SK-N-SH treated with all-trans-retinoic acid at 6 μM for 48 hours (cell line): ENCODE data around the gene SELENOW.

Experiments used
- ATAC-seq: fragments of 200-7000 bp; cut with Tn5 transposase; 3 replicates; pipeline ENCODE4 v1.9.1; 2020; ENCODE audit warnings: mild to moderate bottlenecking, moderate library complexity
- BACH2 ChIP-seq: fragments of 250-450 bp; sonication (Bioruptor Pico); IDR thresholded peaks from 2 replicates; pipeline ENCODE4 v1.9.0; 2021; ENCODE audit warnings: mild to moderate bottlenecking, borderline replicate concordance
- CSDC2 ChIP-seq: fragments of 250-450 bp; sonication (Bioruptor Pico); IDR thresholded peaks from 2 replicates; pipeline ENCODE4 v1.5.0; 2020; ENCODE audit warnings: mild to moderate bottlenecking, moderate library complexity
- ESRRG ChIP-seq: fragments of 250-450 bp; sonication (Bioruptor Pico); IDR thresholded peaks from 2 replicates; pipeline ENCODE4 v1.6.1; 2021; ENCODE audit warnings: mild to moderate bottlenecking
- GLIS3 ChIP-seq: fragments of 250-450 bp; sonication (Bioruptor Pico); IDR thresholded peaks from 2 replicates; pipeline ENCODE4 v1.5.0; 2020; ENCODE audit warnings: mild to moderate bottlenecking, moderate library complexity
- OSR1 ChIP-seq: fragments of 250-450 bp; sonication (Bioruptor Pico); IDR thresholded peaks from 2 replicates; pipeline ENCODE4 v1.8.0; 2022; ENCODE audit warnings: moderate library complexity, mild to moderate bottlenecking, inconsistent platforms
- PPARA ChIP-seq: fragments of 250-450 bp; sonication (Bioruptor Pico); IDR thresholded peaks from 2 replicates; pipeline ENCODE4 v1.5.0; 2020; ENCODE audit warnings: mild to moderate bottlenecking, borderline replicate concordance
- RARB ChIP-seq: fragments of 250-450 bp; sonication (Bioruptor Pico); IDR thresholded peaks from 2 replicates; pipeline ENCODE4 v1.8.0; 2021; ENCODE audit warnings: mild to moderate bottlenecking, moderate library complexity
- SNAI2 ChIP-seq: fragments of 250-450 bp; sonication (Bioruptor Pico); IDR thresholded peaks from 2 replicates; pipeline ENCODE4 v1.5.0; 2020; ENCODE audit warnings: mild to moderate bottlenecking, moderate library complexity
- TCF4 ChIP-seq: fragments of 250-450 bp; sonication (Bioruptor Pico); IDR thresholded peaks from 2 replicates; pipeline ENCODE4 v1.8.0; 2021; ENCODE audit warnings: mild to moderate bottlenecking, moderate library complexity, borderline replicate concordance
- TOX ChIP-seq: fragments of 250-450 bp; sonication (Bioruptor Pico); IDR thresholded peaks from 2 replicates; pipeline ENCODE4 v1.8.0; 2021; ENCODE audit warnings: mild to moderate bottlenecking, moderate library complexity, borderline replicate concordance
- TSHZ2 ChIP-seq: fragments of 250-450 bp; sonication (Bioruptor Pico); IDR thresholded peaks from 2 replicates; pipeline ENCODE4 v1.5.0; 2020; ENCODE audit warnings: mild to moderate bottlenecking, moderate library complexity
- ZC3H10 ChIP-seq: fragments of 250-450 bp; sonication (Bioruptor Pico); IDR thresholded peaks from 2 replicates; pipeline ENCODE4 v1.5.1; 2021; ENCODE audit warnings: mild to moderate bottlenecking, moderate library complexity
- ZFP3 ChIP-seq: fragments of 250-450 bp; sonication (Bioruptor Pico); IDR thresholded peaks from 2 replicates; pipeline ENCODE4 v1.5.0; 2020; ENCODE audit warnings: mild to moderate bottlenecking, moderate library complexity
- ZFP30 ChIP-seq: fragments of 450-650 bp; formaldehyde crosslinking; IDR thresholded peaks from 2 replicates; pipeline ENCODE4 v1.5.0; 2022; ENCODE audit warnings: mild to moderate bottlenecking, moderate library complexity
- ZNF565 ChIP-seq: fragments of 450-650 bp; formaldehyde crosslinking; conservative IDR thresholded peaks from 2 replicates; pipeline ENCODE4 v1.5.0; 2020; ENCODE audit warnings: low read depth, mild to moderate bottlenecking, moderate library complexity
- ZNF70 ChIP-seq: fragments of 450-650 bp; formaldehyde crosslinking; IDR thresholded peaks from 2 replicates; pipeline ENCODE4 v1.5.0; 2020; ENCODE audit warnings: mild to moderate bottlenecking, moderate library complexity
- ZNF8 ChIP-seq: fragments of 450-650 bp; formaldehyde crosslinking; IDR thresholded peaks from 2 replicates; pipeline ENCODE4 v1.5.0; 2020; ENCODE audit warnings: mild to moderate bottlenecking, moderate library complexity
- TF ChIP-seq, protein P1 (sequence below): fragments of 250-450 bp; sonication (Bioruptor Pico); IDR thresholded peaks from 2 replicates; pipeline ENCODE4 v1.8.0; 2021; ENCODE audit warnings: low read depth, mild to moderate bottlenecking, moderate library complexity, borderline replicate concordance
- TF ChIP-seq, protein P2 (sequence below): fragments of 250-450 bp; sonication (Bioruptor Pico); IDR thresholded peaks from 2 replicates; pipeline ENCODE4 v1.5.1; 2021; ENCODE audit warnings: mild to moderate bottlenecking, moderate library complexity
- TF ChIP-seq, protein P3 (sequence below): fragments of 250-450 bp; sonication (Bioruptor Pico); IDR thresholded peaks from 2 replicates; pipeline ENCODE4 v1.8.0; 2020; ENCODE audit warnings: mild to moderate bottlenecking, moderate library complexity, borderline replicate concordance
- TF ChIP-seq, protein P4 (sequence below): fragments of 250-450 bp; sonication (Bioruptor Pico); IDR thresholded peaks from 2 replicates; pipeline ENCODE4 v1.5.1; 2020; ENCODE audit warnings: low read depth, mild to moderate bottlenecking, moderate library complexity

SELENOW gene

DNA sequence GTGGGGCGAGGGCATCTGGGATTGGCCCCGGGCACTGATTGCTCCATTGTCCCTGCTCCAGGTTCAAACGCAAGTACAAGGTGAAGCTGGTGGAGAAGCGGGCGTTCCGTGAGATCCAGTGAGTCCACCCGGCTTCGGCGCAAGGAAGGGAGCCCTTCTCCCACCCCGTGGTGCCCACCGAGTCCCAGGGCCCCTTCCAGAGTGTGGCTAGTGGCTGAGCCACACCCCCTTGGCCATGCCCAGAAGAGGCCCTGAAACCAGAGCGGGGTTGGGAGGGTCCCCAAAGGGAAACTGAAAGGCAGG lies 21.9 kb upstream of the SELENOW start:
- TF ChIP-seq ZNF8 (no peak), ZFP3 (CRISPR knock-in tag) (no peak), ZNF565 (no peak), TSHZ2 (CRISPR knock-in tag) (no peak), TOX (CRISPR knock-in tag) (no peak), BACH2 (CRISPR knock-in tag) (no peak), RARB (CRISPR knock-in tag) (no peak), TCF4 (CRISPR knock-in tag) (no peak), GLIS3 (CRISPR knock-in tag) (no peak)
- TF ChIP-seq, protein P1, sequence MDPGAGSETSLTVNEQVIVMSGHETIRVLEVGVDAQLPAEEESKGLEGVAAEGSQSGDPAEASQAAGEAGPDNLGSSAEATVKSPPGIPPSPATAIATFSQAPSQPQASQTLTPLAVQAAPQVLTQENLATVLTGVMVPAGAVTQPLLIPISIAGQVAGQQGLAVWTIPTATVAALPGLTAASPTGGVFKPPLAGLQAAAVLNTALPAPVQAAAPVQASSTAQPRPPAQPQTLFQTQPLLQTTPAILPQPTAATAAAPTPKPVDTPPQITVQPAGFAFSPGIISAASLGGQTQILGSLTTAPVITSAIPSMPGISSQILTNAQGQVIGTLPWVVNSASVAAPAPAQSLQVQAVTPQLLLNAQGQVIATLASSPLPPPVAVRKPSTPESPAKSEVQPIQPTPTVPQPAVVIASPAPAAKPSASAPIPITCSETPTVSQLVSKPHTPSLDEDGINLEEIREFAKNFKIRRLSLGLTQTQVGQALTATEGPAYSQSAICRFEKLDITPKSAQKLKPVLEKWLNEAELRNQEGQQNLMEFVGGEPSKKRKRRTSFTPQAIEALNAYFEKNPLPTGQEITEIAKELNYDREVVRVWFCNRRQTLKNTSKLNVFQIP = no peak
- TF ChIP-seq, protein P2, sequence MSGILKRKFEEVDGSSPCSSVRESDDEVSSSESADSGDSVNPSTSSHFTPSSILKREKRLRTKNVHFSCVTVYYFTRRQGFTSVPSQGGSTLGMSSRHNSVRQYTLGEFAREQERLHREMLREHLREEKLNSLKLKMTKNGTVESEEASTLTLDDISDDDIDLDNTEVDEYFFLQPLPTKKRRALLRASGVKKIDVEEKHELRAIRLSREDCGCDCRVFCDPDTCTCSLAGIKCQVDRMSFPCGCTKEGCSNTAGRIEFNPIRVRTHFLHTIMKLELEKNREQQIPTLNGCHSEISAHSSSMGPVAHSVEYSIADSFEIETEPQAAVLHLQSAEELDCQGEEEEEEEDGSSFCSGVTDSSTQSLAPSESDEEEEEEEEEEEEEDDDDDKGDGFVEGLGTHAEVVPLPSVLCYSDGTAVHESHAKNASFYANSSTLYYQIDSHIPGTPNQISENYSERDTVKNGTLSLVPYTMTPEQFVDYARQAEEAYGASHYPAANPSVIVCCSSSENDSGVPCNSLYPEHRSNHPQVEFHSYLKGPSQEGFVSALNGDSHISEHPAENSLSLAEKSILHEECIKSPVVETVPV (CRISPR knock-in tag) = no peak
- TF ChIP-seq, protein P3, sequence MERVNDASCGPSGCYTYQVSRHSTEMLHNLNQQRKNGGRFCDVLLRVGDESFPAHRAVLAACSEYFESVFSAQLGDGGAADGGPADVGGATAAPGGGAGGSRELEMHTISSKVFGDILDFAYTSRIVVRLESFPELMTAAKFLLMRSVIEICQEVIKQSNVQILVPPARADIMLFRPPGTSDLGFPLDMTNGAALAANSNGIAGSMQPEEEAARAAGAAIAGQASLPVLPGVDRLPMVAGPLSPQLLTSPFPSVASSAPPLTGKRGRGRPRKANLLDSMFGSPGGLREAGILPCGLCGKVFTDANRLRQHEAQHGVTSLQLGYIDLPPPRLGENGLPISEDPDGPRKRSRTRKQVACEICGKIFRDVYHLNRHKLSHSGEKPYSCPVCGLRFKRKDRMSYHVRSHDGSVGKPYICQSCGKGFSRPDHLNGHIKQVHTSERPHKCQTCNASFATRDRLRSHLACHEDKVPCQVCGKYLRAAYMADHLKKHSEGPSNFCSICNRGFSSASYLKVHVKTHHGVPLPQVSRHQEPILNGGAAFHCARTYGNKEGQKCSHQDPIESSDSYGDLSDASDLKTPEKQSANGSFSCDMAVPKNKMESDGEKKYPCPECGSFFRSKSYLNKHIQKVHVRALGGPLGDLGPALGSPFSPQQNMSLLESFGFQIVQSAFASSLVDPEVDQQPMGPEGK = no peak
- ATAC-seq = no peak

- no peak for ATAC-seq
- no peak for TF ChIP-seq CSDC2
- no peak for TF ChIP-seq OSR1 (CRISPR knock-in tag)
- TF ChIP-seq, protein P2 (CRISPR knock-in tag) = no peak
- no peak for TF ChIP-seq ZNF70 (CRISPR knock-in tag)
- no peak for TF ChIP-seq RARB (CRISPR knock-in tag)
- no peak for TF ChIP-seq GLIS3 (CRISPR knock-in tag)
- no peak for TF ChIP-seq ESRRG
- TF ChIP-seq BACH2 (CRISPR knock-in tag) = no peak
- TF ChIP-seq PPARA (CRISPR knock-in tag) = no peak
- no peak for TF ChIP-seq ZNF565
- TF ChIP-seq, protein P1 = no peak
- TF ChIP-seq, protein P4, sequence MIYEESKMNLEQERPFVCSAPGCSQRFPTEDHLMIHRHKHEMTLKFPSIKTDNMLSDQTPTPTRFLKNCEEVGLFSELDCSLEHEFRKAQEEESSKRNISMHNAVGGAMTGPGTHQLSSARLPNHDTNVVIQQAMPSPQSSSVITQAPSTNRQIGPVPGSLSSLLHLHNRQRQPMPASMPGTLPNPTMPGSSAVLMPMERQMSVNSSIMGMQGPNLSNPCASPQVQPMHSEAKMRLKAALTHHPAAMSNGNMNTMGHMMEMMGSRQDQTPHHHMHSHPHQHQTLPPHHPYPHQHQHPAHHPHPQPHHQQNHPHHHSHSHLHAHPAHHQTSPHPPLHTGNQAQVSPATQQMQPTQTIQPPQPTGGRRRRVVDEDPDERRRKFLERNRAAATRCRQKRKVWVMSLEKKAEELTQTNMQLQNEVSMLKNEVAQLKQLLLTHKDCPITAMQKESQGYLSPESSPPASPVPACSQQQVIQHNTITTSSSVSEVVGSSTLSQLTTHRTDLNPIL (CRISPR knock-in tag) = no peak
- no peak for TF ChIP-seq TCF4 (CRISPR knock-in tag)
- TF ChIP-seq SNAI2 = no peak
- no peak for TF ChIP-seq ZFP30
- TF ChIP-seq ZNF8 = no peak
- no peak for TF ChIP-seq TSHZ2 (CRISPR knock-in tag)
- no peak for TF ChIP-seq ZC3H10
Observed at GRCh38 chr19:47756953-47757608, 21.4 kb upstream of the SELENOW start.
